ENCODE measurements around the gene MYCBP2. TPM values are rescaled to one million over a fixed set of nuclear protein-coding genes. Genes with fewer than 3 reads are reported as not detected.
A peak's percentile ranks its signal among the peaks of the same experiment; 100 is the strongest.

Gene MYCBP2
- polyA plus RNA-seq, 2 of the 4 experiments (the other 2 are of a cell fraction), result 15.8 to 37.8 TPM

DNA sequence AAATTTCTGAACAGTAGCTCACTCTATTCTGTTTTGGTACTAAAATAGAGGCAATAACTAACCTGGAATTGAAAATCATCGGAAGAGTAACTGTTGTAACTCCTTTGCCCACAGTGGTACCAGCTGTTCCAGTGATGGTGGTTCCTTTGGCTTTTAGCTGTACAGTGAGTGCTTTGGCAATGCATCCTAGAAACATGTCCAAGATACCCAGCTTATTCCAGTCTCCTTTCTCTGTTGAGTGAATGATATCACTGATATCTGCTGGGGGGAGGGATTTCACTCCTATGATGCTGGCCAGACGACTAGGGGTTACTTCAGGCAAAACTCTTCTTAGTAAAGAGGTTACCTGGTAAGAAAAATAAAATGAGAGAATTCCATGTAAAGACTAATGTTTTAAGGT, 259.4 kb downstream of the MYCBP2 start:
- DNase-seq (ENCODE audit: low read depth in 1 of 2, low spot score in 1 of 2) (no peak), ATAC-seq (no peak), FAIRE-seq (no peak)
- H3K4me1 ChIP-seq, result no peaks in the 10 kb centered on the region
- CTCF ChIA-PET, result no interaction called here
- 76% methylated on average over 2 of the region's 2 CpGs for WGBS (ENCODE audit: missing lambda C conversion rate)
- no peak overlapping the region for H3K27ac ChIP-seq
- H3K9me3 ChIP-seq, result no peaks in the 10 kb centered on the region
- TF ChIP-seq EP300 (IDR thresholded peaks at IDR 0.05) (no peak), ZSCAN20 (CRISPR knock-in tag; IDR thresholded peaks at IDR 0.05) (no peak), FOXS1 (CRISPR knock-in tag; IDR thresholded peaks at IDR 0.05) (no peak), GATA3 (IDR thresholded peaks at IDR 0.05; ENCODE audit: borderline replicate concordance) (no peak), FOSB (CRISPR knock-in tag; IDR thresholded peaks at IDR 0.05) (no peak), NPAS2 (CRISPR knock-in tag; IDR thresholded peaks at IDR 0.05; ENCODE audit: borderline replicate concordance) (no peak), EHF (CRISPR knock-in tag; IDR thresholded peaks at IDR 0.05) (no peak), ESRRA (IDR thresholded peaks at IDR 0.05; ENCODE audit: borderline replicate concordance, low read length) (no peak)
- TF ChIP-seq, protein P1, sequence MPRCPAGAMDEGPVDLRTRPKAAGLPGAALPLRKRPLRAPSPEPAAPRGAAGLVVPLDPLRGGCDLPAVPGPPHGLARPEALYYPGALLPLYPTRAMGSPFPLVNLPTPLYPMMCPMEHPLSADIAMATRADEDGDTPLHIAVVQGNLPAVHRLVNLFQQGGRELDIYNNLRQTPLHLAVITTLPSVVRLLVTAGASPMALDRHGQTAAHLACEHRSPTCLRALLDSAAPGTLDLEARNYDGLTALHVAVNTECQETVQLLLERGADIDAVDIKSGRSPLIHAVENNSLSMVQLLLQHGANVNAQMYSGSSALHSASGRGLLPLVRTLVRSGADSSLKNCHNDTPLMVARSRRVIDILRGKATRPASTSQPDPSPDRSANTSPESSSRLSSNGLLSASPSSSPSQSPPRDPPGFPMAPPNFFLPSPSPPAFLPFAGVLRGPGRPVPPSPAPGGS (IDR thresholded peaks at IDR 0.05), result no peak
- TF ChIP-seq, protein P2, sequence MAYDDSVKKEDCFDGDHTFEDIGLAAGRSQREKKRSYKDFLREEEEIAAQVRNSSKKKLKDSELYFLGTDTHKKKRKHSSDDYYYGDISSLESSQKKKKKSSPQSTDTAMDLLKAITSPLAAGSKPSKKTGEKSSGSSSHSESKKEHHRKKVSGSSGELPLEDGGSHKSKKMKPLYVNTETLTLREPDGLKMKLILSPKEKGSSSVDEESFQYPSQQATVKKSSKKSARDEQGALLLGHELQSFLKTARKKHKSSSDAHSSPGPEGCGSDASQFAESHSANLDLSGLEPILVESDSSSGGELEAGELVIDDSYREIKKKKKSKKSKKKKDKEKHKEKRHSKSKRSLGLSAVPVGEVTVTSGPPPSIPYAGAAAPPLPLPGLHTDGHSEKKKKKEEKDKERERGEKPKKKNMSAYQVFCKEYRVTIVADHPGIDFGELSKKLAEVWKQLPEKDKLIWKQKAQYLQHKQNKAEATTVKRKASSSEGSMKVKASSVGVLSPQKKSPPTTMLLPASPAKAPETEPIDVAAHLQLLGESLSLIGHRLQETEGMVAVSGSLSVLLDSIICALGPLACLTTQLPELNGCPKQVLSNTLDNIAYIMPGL (CRISPR knock-in tag; IDR thresholded peaks at IDR 0.05; ENCODE audit: borderline replicate concordance), result no peak
- no peak overlapping the region for H3K4me2 ChIP-seq
- POLR2A ChIA-PET, result no interaction called here
- H3K4me3 ChIP-seq, result no peak overlapping the region

DNA sequence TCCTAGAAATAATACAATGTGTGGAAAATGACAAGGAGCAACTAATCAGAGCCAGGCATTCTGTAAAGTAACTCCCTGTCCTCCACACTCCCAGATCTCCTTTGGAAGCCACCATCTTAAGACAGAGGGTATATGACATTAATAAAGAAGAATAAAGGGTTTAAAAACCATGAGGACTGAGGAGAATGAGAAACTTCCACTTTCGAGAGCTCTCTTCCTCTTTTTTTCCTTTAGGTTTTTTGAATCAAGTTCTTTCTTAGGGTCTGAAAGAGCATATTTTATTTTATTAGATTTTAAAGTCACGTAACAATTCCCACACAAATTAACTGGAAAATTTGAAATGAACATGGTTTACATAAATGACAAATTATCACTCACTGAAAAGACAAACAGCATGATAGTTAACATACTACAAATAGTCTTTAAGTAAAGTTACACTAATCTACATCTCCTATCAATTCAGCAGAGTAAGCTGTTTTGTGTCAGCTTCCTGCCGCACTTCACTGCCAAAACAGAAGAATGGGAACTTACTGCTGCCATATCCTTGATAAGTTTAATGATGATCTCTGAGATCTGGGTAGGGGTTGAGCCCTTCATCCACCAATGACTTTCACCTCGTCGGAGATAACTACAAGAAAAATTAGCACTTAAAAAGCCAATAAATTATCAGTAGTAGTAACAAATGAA, 261.3 kb downstream of the MYCBP2 start:
- Histone ChIP-seq H3K9me3 (no peaks in the 10 kb centered on the region), H3K4me3 (no peak overlapping the region), H3K4me1 (no peaks in the 10 kb centered on the region), H3K4me2 (no peak overlapping the region), H3K27ac (no peak overlapping the region)
- ATAC-seq (no peak), FAIRE-seq (no peak), DNase-seq (ENCODE audit: low read depth in 1 of 2, low spot score in 1 of 2) (no peak)
- CTCF ChIA-PET, result no interaction called here
- TF ChIP-seq NPAS2 (CRISPR knock-in tag; IDR thresholded peaks at IDR 0.05; ENCODE audit: borderline replicate concordance), result no peak
- TF ChIP-seq HEYL (CRISPR knock-in tag; IDR thresholded peaks at IDR 0.05), result no peak
- peak; percentile 9 for TF ChIP-seq MAFK (IDR thresholded peaks at IDR 0.05; ENCODE audit: partially characterized antibody)
- no peak for TF ChIP-seq ZC3H11A (IDR thresholded peaks at IDR 0.05)
- WGBS (ENCODE audit: missing lambda C conversion rate), result 94% methylated on average over 5 of the region's 5 CpGs
- POLR2A ChIA-PET, result no interaction called here

DNA sequence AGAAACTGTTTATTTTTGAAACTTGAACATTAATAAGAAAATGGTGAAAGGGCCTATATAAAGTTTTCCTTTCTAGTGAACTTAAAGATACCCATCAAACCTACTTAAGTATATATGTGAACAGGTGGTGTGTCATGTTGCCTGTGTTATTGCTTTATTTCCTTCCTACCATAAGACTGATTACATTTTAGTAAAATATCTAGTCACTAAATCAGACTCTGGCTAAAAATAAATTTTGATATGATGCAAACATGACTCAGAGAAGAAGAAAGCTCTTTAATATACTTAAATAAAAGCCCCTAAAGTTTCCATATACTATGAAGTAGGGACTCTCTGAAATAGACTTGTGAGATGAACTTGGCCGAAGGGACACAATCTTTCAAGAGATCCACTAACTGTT, 264.8 kb downstream of the MYCBP2 start:
- ChIA-PET POLR2A (no interaction called here), CTCF (no interaction called here)
- Histone ChIP-seq H3K9me3 (no peaks in the 10 kb centered on the region), H3K4me1 (no peaks in the 10 kb centered on the region), H3K27ac (no peak overlapping the region), H3K4me3 (no peak overlapping the region), H3K4me2 (no peak overlapping the region)
- ATAC-seq, result no peak
- no peak for FAIRE-seq
- 93% methylated on average over 1 of the region's 1 CpG for WGBS (ENCODE audit: missing lambda C conversion rate)
- TF ChIP-seq BHLHE40 (IDR thresholded peaks at IDR 0.05; ENCODE audit: low read depth, low read length), result no peak
- no peak for TF ChIP-seq POLR2A (IDR thresholded peaks at IDR 0.05; ENCODE audit: low read length)
- no peak for TF ChIP-seq CBX2 (IDR thresholded peaks at IDR 0.05; ENCODE audit: borderline replicate concordance, low read depth)
- no peak for TF ChIP-seq RCOR1 (IDR thresholded peaks at IDR 0.05; ENCODE audit: low read depth, low read length)
- no peak for TF ChIP-seq ZNF302 (CRISPR knock-in tag; IDR thresholded peaks at IDR 0.05)
- TF ChIP-seq ZSCAN20 (CRISPR knock-in tag; IDR thresholded peaks at IDR 0.05), result no peak
- TF ChIP-seq, protein P3, sequence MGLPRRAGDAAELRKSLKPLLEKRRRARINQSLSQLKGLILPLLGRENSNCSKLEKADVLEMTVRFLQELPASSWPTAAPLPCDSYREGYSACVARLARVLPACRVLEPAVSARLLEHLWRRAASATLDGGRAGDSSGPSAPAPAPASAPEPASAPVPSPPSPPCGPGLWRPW (IDR thresholded peaks at IDR 0.05), result no peak
- no peak for TF ChIP-seq FOXS1 (CRISPR knock-in tag; IDR thresholded peaks at IDR 0.05)
- no peak for TF ChIP-seq NPAS2 (CRISPR knock-in tag; IDR thresholded peaks at IDR 0.05; ENCODE audit: borderline replicate concordance)
- no peak for TF ChIP-seq HOXB13 (CRISPR knock-in tag; IDR thresholded peaks at IDR 0.05; ENCODE audit: low read depth)
- no peak for TF ChIP-seq HOXA7 (CRISPR knock-in tag; IDR thresholded peaks at IDR 0.05)
- no peak for TF ChIP-seq ZC3H11A (IDR thresholded peaks at IDR 0.05)
- TF ChIP-seq MAFK (IDR thresholded peaks at IDR 0.05; ENCODE audit: partially characterized antibody), result no peak
- TF ChIP-seq, protein P4, sequence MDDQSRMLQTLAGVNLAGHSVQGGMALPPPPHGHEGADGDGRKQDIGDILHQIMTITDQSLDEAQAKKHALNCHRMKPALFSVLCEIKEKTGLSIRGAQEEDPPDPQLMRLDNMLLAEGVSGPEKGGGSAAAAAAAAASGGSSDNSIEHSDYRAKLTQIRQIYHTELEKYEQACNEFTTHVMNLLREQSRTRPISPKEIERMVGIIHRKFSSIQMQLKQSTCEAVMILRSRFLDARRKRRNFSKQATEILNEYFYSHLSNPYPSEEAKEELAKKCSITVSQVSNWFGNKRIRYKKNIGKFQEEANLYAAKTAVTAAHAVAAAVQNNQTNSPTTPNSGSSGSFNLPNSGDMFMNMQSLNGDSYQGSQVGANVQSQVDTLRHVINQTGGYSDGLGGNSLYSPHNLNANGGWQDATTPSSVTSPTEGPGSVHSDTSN (IDR thresholded peaks at IDR 0.05), result no peak
- TF ChIP-seq RNF2 (IDR thresholded peaks at IDR 0.05; ENCODE audit: borderline replicate concordance, low read depth), result no peak
- no peak for TF ChIP-seq NFE2L2 (conservative IDR thresholded peaks at IDR 0.05; ENCODE audit: low read length)
- TF ChIP-seq TP53 (CRISPR knock-in tag; IDR thresholded peaks at IDR 0.05), result no peak
- no peak for TF ChIP-seq RAD21 (conservative IDR thresholded peaks at IDR 0.05 in 1 of 2, IDR thresholded peaks at IDR 0.05 in 1 of 2)
- no peak for TF ChIP-seq MAZ (IDR thresholded peaks at IDR 0.05; ENCODE audit: borderline replicate concordance, low read depth, low read length)
- TF ChIP-seq MYC (IDR thresholded peaks at IDR 0.05; ENCODE audit: borderline replicate concordance, low read length), result no peak
- DNase-seq (ENCODE audit: low read depth in 1 of 2, low spot score in 1 of 2), result no peak
